PC-9 (cell line): ENCODE data around the gene TBCB.

Experiments
- EZH2 ChIP-seq: fragments of 200-600 bp; sonication (generic); IDR thresholded peaks from 2 replicates; pipeline ENCODE4 v1.8.0; 2017; ENCODE audit warnings: antibody characterized with exemption, low read depth
- TF ChIP-seq, protein P1 (sequence below): fragments of 200-600 bp; sonication (generic); conservative IDR thresholded peaks from 2 replicates; pipeline ENCODE4 v1.6.1; 2017; ENCODE audit warnings: mixed run types, antibody characterized with exemption, mild to moderate bottlenecking, moderate library complexity

DNA sequence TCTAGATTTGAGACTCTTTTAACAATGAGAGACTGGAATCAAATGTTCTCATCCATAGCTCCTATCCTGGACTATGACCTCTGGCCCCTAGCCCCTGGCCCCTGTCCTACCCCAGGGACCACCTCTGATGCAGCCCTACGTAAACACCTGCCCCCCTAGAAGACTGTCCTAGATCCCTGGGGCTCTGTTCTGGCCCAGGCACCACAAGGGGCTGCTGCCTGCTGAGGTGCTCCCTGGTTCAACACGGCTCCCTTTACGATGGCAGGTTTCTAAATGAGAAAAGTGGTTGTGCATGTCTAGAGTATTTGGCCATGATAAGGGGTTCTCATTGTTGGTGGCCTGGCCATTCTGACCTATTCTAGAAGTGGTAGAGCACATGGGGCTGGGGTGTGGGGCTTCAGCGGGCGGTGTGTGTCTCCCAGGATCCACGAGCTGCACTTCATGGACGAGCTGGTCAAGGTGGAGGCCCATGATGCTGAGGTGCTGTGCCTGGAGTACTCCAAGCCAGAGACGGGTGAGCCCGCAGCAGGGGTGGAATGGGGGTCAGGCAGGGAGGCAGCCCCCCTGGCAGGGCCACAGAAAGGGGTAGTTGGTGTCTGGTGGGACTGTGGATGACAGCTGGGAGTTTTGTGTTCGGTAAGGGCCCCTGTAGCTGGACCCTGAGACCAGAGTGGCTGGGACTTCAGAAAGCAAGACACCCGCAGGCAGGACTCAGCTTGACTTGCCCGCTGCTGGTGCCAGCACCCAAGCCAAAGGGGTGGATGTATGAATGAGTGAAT, 30.8 kb upstream of the TBCB start:
- TF ChIP-seq, protein P1, sequence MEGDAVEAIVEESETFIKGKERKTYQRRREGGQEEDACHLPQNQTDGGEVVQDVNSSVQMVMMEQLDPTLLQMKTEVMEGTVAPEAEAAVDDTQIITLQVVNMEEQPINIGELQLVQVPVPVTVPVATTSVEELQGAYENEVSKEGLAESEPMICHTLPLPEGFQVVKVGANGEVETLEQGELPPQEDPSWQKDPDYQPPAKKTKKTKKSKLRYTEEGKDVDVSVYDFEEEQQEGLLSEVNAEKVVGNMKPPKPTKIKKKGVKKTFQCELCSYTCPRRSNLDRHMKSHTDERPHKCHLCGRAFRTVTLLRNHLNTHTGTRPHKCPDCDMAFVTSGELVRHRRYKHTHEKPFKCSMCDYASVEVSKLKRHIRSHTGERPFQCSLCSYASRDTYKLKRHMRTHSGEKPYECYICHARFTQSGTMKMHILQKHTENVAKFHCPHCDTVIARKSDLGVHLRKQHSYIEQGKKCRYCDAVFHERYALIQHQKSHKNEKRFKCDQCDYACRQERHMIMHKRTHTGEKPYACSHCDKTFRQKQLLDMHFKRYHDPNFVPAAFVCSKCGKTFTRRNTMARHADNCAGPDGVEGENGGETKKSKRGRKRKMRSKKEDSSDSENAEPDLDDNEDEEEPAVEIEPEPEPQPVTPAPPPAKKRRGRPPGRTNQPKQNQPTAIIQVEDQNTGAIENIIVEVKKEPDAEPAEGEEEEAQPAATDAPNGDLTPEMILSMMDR = no peak
- TF ChIP-seq EZH2 = no peak
